Neural progenitor cell (in vitro differentiated cells): ENCODE results near the gene CAP2.

Source experiments
- CTCF ChIP-seq: fragments of 200-600 bp; sonication (generic); IDR thresholded peaks from 2 replicates; pipeline ENCODE4 v1.5.1; 2017; ENCODE audit warnings: antibody characterized with exemption, mild to moderate bottlenecking
- EZH2 ChIP-seq: fragments of 200-600 bp; sonication (generic); IDR thresholded peaks from 2 replicates; pipeline ENCODE4 v1.6.1; 2017; ENCODE audit warnings: antibody characterized with exemption, mild to moderate bottlenecking, moderate library complexity

- no peak for TF ChIP-seq CTCF
- TF ChIP-seq EZH2, result no peak
These were observed 38.5 kb upstream of the CAP2 start for GRCh38 chr6:17354700-17355403.
